ENCODE results near the gene ETV7.

ETV7 gene

DNA sequence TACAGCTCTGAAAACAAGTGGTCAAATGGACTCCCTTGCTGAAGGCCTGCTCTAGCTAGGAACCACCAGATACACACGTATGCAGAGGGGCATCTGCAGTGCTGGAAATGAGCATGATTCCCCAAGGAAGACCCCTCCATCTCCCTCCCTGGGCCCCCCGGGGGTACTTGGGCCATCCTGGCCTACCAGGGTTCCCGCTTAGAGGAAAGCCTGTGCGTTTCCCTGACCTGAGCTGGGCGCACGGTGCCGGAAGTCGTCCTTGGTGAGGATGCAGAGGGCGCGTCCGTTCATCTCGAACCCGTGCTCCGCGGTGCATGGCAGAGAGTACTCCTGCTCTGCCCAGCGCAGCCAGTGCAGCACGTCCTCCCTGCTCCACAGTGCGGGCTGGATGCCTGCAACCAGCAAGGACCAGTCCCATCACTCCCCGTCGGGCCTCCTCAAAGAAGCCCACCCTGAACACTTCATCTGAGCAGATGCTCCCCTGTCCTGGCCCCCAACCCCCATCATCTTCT, 11.8 kb downstream of the ETV7 start:
- no peaks in the 10 kb centered on the region for H3K9me3 ChIP-seq (ENCODE audit: control insufficient read depth, low read length)
- H3K36me3 ChIP-seq (ENCODE audit: control insufficient read depth, insufficient read depth, low read length), result no peaks in the 10 kb centered on the region
- H3K27ac ChIP-seq (ENCODE audit: low read depth, low read length, severe bottlenecking), result no peak overlapping the region
- no peaks in the 10 kb centered on the region for H3K4me1 ChIP-seq (ENCODE audit: control insufficient read depth, insufficient read depth, low read length, poor library complexity, severe bottlenecking)
- 92 to 96% methylated on average over 18 of the region's 20 CpGs for WGBS, 2 experiments (ENCODE audit: insufficient coverage in 2 of 2)
- H3K4me3 ChIP-seq (ENCODE audit: extremely low read depth, insufficient read depth, low read length, poor library complexity, severe bottlenecking), result no peak overlapping the region

DNA sequence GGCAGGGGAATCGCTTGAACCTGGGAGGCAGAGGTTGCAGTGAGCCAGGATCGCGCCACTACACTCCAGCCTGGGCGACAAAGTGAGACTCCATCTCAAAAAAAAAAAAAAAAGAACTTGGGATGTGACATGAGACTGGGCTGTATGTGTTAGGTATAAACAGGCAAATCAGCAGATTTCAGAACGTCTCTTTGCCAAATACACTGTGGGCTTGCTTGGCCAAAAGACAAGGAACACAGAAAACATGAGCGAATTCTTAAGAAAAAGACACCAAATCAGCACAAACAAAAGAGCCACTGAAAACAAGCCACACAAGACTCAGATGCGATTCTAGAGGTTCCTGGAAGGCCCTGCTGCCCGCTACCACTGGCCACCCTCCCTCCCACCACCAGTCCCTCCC, 12.5 kb downstream of the ETV7 start:
- Histone ChIP-seq H3K4me3 (ENCODE audit: extremely low read depth, insufficient read depth, low read length, poor library complexity, severe bottlenecking) (no peak overlapping the region), H3K27ac (ENCODE audit: low read depth, low read length, severe bottlenecking) (no peak overlapping the region), H3K36me3 (ENCODE audit: control insufficient read depth, insufficient read depth, low read length) (no peaks in the 10 kb centered on the region), H3K9me3 (ENCODE audit: control insufficient read depth, low read length) (no peaks in the 10 kb centered on the region), H3K4me1 (ENCODE audit: control insufficient read depth, insufficient read depth, low read length, poor library complexity, severe bottlenecking) (no peaks in the 10 kb centered on the region)
- 86 to 91% methylated on average over 2 to 3 of the region's 8 CpGs for whole genome bisulfite sequencing, 2 experiments (ENCODE audit: insufficient coverage in 2 of 2)

DNA sequence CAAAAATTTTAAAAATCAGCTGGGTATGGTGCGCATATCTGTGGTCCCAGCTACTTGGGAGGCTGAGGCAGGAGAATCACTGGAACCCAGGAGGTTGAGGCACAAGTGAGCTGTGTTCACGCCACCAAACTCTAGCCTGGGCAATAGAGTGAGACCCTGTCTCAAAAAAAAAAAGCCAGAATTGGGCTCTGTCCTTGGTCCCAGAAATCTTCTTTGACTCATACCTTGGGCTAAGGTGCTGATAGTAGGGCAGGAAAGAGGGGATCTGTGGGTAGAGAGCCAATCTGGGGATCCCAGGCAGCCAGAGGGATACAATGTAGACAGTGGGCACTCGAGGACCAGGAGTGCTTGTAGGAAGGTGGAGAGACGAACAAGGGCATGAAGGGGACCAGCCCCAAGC, 13.3 kb downstream of the ETV7 start:
- Histone ChIP-seq H3K4me3 (ENCODE audit: extremely low read depth, insufficient read depth, low read length, poor library complexity, severe bottlenecking) (no peak overlapping the region), H3K9me3 (ENCODE audit: control insufficient read depth, low read length) (no peaks in the 10 kb centered on the region), H3K36me3 (ENCODE audit: control insufficient read depth, insufficient read depth, low read length) (no peaks in the 10 kb centered on the region), H3K27ac (ENCODE audit: low read depth, low read length, severe bottlenecking) (no peak overlapping the region), H3K4me1 (ENCODE audit: control insufficient read depth, insufficient read depth, low read length, poor library complexity, severe bottlenecking) (no peaks in the 10 kb centered on the region)
- 87 to 96% methylated on average over 2 to 4 of the region's 4 CpGs for WGBS, 2 experiments (ENCODE audit: insufficient coverage in 2 of 2)

DNA sequence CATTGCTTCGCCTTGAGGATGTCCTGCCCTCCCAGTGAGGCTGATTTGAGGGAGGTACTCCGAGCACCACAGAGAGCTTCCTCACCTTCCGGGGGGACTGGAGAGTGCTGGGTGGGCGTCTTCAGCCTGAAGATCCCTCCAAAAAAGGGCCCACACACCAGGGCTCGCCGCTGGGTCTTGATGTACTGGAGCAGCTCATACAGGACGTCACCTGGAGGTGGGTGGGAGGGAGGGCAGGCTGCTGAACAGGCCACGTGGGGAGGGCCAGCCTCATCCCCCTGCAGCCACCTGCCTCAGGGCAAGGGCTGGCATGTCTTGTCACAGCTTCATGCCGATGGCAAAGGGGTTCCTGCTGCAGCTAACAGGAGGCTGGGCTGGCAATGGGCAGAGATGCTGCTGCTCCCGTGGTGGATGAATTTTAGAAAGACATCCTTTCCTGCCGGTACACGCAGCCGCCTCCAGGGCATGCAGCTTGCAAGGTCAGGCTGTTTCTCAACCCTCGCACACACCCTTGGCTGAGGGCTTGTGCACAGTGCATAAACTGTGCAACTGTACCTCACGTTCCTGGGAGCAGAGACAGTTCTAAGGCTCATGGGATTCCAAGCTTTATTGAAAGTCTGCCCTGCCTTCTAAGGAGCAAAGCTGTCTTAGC, 14.0 kb downstream of the ETV7 start:
- H3K9me3 ChIP-seq (ENCODE audit: control insufficient read depth, low read length), result no peaks in the 10 kb centered on the region
- H3K4me1 ChIP-seq (ENCODE audit: control insufficient read depth, insufficient read depth, low read length, poor library complexity, severe bottlenecking), result no peaks in the 10 kb centered on the region
- no peak overlapping the region for H3K27ac ChIP-seq (ENCODE audit: low read depth, low read length, severe bottlenecking)
- H3K36me3 ChIP-seq (ENCODE audit: control insufficient read depth, insufficient read depth, low read length), result no peaks in the 10 kb centered on the region
- WGBS, 2 experiments (ENCODE audit: insufficient coverage in 2 of 2), result 68 to 88% methylated on average over 8 to 14 of the region's 15 CpGs
- no peak overlapping the region for H3K4me3 ChIP-seq (ENCODE audit: extremely low read depth, insufficient read depth, low read length, poor library complexity, severe bottlenecking)

DNA sequence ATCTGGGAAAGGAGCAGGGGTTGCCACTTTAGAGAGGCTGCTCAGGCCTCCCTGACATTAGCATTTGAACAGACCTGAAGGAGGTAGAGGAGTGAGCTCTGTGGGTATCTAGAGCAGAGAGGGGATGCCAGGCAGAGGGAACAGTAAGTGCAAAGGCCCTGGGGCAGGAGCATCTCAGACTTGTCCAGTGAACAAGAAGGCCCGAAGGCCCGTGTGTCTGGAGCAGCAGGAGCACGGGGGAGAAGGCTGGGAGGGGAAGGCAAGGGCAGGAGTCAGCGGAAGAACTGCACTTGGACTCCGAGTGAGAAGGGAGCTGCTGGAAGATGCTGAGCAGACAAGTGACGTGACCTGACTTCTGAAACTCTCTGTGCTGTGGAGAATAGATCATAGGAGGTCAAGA, 15.4 kb downstream of the ETV7 start:
- H3K4me3 ChIP-seq (ENCODE audit: extremely low read depth, insufficient read depth, low read length, poor library complexity, severe bottlenecking), result no peak overlapping the region
- H3K9me3 ChIP-seq (ENCODE audit: control insufficient read depth, low read length), result no peaks in the 10 kb centered on the region
- no peak overlapping the region for H3K27ac ChIP-seq (ENCODE audit: low read depth, low read length, severe bottlenecking)
- H3K36me3 ChIP-seq (ENCODE audit: control insufficient read depth, insufficient read depth, low read length), result no peaks in the 10 kb centered on the region
- WGBS, 2 experiments (ENCODE audit: insufficient coverage in 2 of 2), result 90 to 96% methylated on average over 6 of the region's 6 CpGs
- no peaks in the 10 kb centered on the region for H3K4me1 ChIP-seq (ENCODE audit: control insufficient read depth, insufficient read depth, low read length, poor library complexity, severe bottlenecking)

DNA sequence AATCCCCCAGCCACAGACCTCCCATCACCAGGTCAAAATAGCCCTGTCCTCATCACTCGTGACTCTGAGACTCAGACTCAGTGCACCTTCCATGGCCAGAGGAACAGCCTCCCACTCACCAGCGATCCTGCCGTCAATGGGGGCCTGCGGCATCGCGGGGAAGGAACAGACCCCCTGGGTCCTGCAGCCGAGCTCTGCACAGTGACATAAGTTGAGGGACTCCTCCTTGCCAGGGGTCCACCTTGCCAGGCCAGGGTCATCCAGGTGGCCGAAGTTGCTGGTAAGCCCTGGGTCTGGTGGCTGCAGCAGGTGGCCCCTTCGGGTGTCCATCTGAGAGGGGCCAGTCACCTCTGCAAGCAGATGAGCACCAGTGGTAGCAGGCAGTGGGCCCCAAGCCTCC, 16.3 kb downstream of the ETV7 start:
- WGBS, 2 experiments (ENCODE audit: insufficient coverage in 2 of 2), result 79 to 85% methylated on average over 9 of the region's 9 CpGs

DNA sequence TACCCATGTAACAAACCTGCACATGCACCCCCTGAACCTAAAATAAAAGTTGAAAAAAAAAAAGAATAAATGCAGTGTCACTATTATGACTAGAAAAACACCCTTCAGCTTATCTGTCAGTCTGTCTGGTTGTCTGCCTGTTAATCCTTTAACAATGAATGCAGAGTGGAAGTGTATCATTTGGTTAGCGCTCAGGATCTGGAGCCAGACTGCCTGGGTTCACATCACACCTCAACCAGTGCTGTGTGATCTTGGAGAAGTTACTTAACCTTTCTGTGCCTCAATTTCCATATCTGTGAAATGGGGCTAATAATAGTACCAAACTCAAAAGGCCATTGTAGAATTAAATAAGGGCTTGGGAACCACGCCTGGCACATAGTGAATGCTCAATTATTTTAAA, 16.8 kb downstream of the ETV7 start:
- Histone ChIP-seq H3K27ac (ENCODE audit: low read depth, low read length, severe bottlenecking) (no peak overlapping the region), H3K9me3 (ENCODE audit: control insufficient read depth, low read length) (no peaks in the 10 kb centered on the region), H3K4me1 (ENCODE audit: control insufficient read depth, insufficient read depth, low read length, poor library complexity, severe bottlenecking) (no peaks in the 10 kb centered on the region), H3K4me3 (ENCODE audit: extremely low read depth, insufficient read depth, low read length, poor library complexity, severe bottlenecking) (no peak overlapping the region), H3K36me3 (ENCODE audit: control insufficient read depth, insufficient read depth, low read length) (no peaks in the 10 kb centered on the region)
- 100% methylated on average over 1 of the region's 2 CpGs for WGBS, 2 experiments (ENCODE audit: insufficient coverage in 2 of 2)

More for the DNA sequence above, 16.3 kb downstream of the ETV7 start:
- Histone ChIP-seq H3K4me1 (ENCODE audit: control insufficient read depth, insufficient read depth, low read length, poor library complexity, severe bottlenecking) (no peaks in the 10 kb centered on the region), H3K9me3 (ENCODE audit: control insufficient read depth, low read length) (no peaks in the 10 kb centered on the region), H3K27ac (ENCODE audit: low read depth, low read length, severe bottlenecking) (no peak overlapping the region), H3K36me3 (ENCODE audit: control insufficient read depth, insufficient read depth, low read length) (no peaks in the 10 kb centered on the region), H3K4me3 (ENCODE audit: extremely low read depth, insufficient read depth, low read length, poor library complexity, severe bottlenecking) (no peak overlapping the region)

DNA sequence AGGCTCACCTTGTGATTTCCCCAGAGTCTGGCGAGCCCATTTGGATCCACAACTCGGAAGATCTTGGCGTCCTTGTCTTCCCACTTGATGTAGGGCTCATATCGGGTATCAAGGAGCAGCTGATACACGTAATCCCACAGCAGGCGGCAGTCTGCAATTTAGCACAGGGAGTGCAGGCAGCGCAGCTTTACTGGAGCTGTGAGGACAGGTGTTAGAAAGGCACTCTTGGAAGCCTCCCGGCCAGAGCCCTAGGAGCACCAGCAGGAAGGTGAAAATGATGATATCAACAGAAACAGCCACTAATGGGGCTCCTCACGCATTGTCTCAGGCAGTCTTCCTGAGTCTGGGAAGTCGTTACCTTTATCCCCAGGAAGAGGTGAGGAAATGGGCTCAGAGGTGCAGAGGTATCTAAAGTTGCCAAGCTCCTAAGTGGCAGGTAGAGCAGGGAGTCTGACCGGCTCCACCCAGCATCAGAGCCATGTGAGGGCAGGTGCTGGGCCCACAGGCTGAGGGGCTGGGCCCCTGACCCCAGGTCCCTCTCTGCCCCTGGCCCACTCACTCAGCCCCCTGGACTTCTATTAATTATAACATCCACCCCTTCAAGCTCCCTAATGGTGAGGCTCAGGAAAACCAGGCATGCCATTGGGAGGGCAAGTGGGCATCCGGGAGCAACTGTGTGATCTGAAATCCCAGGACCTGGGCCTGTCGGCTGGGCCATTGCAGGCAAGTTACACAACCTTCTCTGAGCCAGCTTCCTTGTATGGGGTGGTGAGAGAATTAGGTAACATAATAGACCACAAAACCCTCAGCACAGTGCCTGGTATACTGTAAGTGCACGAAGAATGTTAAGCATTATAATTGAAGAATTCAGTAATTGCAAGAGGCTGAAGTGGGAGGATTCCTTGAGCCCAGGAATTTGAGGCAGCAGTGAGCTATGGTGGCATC, 18.3 kb downstream of the ETV7 start:
- no peaks in the 10 kb centered on the region for H3K4me1 ChIP-seq (ENCODE audit: control insufficient read depth, insufficient read depth, low read length, poor library complexity, severe bottlenecking)
- H3K4me3 ChIP-seq (ENCODE audit: extremely low read depth, insufficient read depth, low read length, poor library complexity, severe bottlenecking), result no peak overlapping the region
- H3K36me3 ChIP-seq (ENCODE audit: control insufficient read depth, insufficient read depth, low read length), result no peaks in the 10 kb centered on the region
- WGBS, 2 experiments (ENCODE audit: insufficient coverage in 2 of 2), result 83 to 94% methylated on average over 10 to 11 of the region's 14 CpGs
- no peaks in the 10 kb centered on the region for H3K9me3 ChIP-seq (ENCODE audit: control insufficient read depth, low read length)
- H3K27ac ChIP-seq (ENCODE audit: low read depth, low read length, severe bottlenecking), result no peak overlapping the region

DNA sequence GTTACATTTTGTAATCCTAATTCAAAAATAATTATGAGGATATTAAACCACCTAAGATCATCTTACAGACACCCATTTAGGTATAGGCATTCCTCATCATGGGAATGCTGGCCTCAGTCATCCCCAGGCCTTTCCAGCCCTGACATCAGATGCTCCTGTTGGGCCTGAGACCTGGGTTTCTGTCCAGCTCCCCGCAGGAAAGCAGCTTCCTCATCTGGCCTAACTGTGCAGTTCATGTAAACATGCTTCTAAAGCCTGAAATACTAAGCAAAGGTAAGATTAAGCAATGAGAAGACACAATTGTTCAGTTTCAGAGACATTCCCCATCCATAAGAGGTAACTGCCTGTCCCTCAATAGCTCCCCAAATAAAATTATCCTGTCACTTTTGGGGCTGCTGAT, 19.0 kb downstream of the ETV7 start:
- Histone ChIP-seq H3K9me3 (ENCODE audit: control insufficient read depth, low read length) (no peaks in the 10 kb centered on the region), H3K27ac (ENCODE audit: low read depth, low read length, severe bottlenecking) (no peak overlapping the region), H3K36me3 (ENCODE audit: control insufficient read depth, insufficient read depth, low read length) (no peaks in the 10 kb centered on the region), H3K4me3 (ENCODE audit: extremely low read depth, insufficient read depth, low read length, poor library complexity, severe bottlenecking) (no peak overlapping the region), H3K4me1 (ENCODE audit: control insufficient read depth, insufficient read depth, low read length, poor library complexity, severe bottlenecking) (no peaks in the 10 kb centered on the region)
- 100% methylated on average over 1 of the region's 1 CpG; no CpG with 5 or more reads in 1 of the 2 experiments for WGBS, 2 experiments (ENCODE audit: insufficient coverage in 2 of 2)

DNA sequence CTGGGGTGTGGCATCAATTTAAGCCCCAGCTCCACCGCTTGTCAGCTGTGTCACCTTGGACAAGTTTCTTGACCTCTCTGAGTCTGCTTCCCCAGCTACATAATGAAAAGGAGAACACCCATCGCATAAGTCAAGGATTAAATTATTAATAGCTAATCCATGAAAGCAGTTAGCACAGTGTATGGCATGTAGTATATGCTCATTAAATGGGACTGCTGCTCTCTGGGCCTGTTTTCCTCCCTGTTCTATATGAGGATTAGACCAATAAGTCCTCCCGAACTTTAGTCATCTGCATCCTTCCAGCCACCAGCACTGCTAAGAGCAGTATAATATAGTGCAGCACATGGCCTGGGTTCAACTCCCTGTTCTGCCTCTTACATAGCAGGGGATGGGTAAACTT, 19.7 kb downstream of the ETV7 start:
- no peak overlapping the region for H3K4me3 ChIP-seq (ENCODE audit: extremely low read depth, insufficient read depth, low read length, poor library complexity, severe bottlenecking)
- no peak overlapping the region for H3K27ac ChIP-seq (ENCODE audit: low read depth, low read length, severe bottlenecking)
- H3K4me1 ChIP-seq (ENCODE audit: control insufficient read depth, insufficient read depth, low read length, poor library complexity, severe bottlenecking), result no peaks in the 10 kb centered on the region
- no peaks in the 10 kb centered on the region for H3K36me3 ChIP-seq (ENCODE audit: control insufficient read depth, insufficient read depth, low read length)
- no peaks in the 10 kb centered on the region for H3K9me3 ChIP-seq (ENCODE audit: control insufficient read depth, low read length)
- 67% methylated on average over 1 of the region's 3 CpGs; no CpG with 5 or more reads in 1 of the 2 experiments for WGBS, 2 experiments (ENCODE audit: insufficient coverage in 2 of 2)
